ENCODE results near the gene CFAP251.

Gene CFAP251

DNA sequence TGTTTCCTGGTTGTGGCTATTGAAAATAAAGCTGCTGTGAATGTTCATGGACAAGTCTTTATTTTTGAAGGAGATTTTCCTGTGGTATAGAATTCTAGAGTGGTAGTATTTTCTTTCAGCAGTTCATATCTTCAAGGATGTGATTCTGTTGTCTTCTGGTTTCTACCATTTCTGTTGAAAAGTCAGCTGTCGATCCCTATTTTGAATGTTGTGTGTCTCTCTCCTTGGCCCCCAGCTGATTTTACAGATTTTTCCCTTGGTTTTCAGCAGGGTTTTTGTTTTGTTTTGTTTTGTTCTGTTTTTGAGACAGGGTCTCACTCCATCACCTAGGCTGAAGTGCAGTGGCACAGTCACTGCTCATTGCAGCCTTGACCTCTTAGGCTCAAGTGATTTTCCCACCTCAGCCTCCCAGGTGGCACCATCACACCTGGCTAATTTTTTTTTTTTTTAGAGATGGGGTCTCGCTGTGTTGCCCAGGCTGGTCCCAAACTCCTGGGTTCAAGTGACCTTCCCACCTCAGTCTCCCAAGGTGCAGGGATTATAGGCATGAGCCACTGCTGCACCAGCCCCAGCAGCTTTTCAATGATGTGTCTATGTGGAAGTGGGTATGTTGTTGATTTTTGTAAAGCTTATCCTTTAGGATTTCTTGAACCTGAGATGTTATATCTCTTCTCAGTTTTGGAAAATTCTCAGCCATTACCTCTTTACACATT lies 28.1 kb downstream of the CFAP251 start:
- DNase-seq, result no peak

DNA sequence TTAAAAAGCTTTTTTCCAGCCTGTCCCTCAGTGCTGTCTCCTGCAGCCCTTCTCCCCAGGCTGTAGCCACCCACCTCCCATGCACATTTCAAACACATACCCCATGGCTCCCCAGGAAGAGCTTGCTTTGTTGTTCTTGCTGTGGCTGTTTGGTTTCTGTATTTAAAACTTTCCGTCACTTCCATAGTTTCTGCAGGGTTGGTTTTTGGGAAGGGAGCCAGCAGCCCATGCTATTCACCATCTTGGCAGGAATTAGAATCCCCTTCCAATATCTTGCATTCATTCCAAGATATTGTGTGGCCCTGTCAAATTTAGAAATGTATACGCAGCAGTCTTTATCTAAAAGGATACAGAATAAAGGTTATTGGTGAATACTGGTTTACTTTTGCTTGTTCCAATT lies 29.6 kb downstream of the CFAP251 start:
- DNase-seq, result no peak

DNA sequence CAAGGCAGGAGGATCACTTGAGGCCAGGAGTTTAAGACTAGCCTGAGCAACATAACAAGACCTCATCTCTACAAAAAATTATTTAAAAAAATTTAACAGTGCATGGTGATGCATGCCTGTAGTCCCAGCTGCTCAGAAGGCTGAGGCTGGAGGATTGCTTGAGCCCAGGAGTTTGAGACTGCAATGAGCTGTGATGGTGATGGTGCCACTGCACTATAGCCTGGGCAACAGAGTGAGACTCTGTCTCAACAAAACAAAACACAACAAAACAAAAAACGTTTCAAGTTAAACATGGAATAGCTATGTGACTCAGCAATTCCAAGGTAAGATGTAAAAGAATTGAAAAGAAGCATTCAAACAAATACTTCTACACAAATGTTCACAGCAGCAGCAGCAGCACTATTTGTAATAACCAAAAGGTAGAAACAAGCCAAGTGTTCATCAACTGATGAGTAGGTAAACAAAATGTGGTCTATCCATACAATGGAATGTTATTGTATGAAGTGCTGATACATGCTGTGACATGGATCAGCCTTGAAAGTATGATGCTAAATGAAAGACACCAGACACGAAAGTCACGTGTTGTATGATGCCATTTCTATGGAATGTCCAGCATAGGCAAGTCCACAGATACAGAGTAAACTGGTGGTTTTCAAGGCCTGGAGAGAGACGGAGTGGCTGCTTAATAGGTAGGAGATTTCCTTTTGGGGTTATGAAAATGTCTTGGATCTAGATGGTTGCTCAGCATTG lies 31.4 kb downstream of the CFAP251 start:
- DNase-seq, result no peak

DNA sequence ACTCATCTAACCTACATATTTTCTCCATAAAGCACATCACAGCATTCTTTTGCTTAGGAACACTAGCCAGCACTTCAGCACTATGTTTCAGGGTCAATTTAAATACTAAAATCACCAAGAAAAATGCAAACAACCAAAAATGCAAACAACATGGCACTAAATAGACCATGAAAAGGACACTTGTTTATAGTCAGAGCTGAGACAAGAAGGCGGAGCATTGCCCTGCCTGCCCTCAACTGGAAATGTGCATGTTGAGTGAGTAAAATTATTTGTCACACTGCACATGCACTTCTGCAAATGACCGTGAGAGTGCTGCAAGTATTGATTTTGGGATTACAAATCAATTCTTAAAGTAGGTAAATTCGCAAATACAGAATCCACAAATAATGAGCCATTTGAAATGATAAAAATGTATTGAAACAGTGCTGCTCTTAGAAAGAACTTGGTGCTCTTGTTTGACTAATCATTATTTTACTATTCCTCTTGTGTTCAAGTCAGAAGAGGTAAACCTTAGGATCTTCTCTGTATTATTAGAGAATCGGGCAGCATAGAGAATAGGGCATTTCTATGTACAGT lies 34.8 kb downstream of the CFAP251 start:
- no peak for DNase-seq

DNA sequence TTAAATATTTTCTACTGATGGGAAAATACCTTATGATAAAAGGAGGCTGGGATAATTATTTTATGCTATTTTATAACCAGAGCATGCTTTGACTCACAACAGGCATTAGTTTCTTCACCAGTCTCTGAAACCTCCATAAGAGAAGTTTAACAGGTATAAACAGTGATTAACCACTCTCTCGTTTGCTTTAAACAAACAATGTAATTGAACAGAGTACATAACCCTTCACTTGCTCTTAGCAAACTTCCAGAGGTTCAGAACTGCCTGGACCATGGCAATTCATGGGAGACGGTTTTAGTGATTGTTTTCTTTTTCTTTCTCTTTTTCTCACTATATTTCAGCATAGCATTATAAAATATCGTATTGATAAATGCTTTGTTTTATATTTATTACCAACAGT lies 35.3 kb downstream of the CFAP251 start:
- no peak for DNase-seq

DNA sequence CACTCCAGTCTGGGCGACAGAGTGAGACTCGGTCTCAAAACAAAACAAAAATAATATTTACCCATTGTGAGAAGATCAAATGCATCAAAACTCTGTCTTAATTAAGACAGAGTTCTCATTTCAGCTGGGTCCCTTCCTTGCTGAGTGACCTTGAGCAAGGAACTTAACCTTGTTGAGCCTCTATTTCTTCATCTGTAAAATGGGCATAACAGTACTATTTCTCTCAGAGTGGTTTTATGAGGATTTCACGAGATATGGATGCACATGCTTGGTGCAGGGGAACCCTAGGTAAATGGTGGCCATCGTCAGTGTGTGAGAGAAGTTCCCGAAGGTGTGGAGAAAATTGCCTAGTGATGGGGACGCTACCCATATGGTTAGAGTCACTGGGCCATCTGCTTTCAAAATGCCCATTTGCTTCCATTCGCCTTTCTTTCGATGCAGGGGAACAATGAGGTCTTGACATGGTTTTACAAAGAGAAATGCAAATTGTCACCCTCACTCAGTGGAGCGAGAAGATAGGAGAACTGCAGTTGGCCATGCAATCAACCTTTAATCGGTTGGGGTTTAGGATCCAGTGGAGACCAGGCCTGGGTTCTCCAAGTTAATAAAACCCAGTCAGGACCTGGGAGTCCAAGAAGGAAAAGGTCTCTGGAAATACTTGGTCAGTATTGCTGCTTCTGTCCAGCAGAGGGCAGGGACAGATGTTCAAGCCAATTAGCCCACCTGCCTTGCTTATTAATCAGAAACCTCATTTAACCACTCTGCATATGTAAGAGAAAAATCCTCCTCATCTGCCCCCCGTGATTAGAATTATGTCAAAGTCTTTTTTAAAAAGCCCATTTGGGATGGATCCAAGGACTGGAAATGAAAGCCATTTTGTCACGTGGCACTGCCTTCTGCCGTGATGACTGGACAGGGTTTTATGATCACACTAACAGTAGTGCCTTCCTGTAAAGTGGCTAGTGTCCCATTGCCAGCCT lies 37.2 kb downstream of the CFAP251 start:
- DNase-seq, result peak in 1 of 56 donors; percentile 17

DNA sequence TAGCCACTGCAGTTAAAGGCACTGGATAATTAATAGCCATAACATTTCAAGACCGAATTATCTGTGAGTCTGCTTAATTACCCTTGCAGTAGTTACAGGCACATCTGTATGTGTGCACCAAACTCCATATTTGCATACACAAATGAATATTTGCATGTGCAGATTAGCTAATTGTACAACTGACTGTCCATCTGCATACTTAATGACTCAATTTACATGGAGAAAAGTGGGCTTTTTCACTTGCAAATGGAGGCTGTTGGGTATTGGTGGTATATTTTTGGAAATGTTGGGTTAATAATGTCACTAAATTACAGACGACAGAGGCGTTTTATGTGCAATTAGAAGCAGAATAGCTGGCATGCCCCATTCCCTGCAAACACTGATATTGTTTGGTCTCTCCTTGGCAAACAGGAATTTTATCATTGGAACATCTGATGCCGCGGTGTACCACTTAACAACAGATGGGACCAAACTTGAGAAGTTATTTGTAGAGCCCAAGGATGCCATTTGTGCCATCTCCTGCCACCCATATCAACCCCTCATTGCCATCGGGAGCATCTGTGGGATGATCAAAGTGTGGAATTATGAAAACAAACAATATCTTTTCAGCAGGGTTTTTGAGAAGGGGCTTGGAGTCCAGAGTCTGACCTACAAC lies 39.6 kb downstream of the CFAP251 start:
- no peak for DNase-seq

DNA sequence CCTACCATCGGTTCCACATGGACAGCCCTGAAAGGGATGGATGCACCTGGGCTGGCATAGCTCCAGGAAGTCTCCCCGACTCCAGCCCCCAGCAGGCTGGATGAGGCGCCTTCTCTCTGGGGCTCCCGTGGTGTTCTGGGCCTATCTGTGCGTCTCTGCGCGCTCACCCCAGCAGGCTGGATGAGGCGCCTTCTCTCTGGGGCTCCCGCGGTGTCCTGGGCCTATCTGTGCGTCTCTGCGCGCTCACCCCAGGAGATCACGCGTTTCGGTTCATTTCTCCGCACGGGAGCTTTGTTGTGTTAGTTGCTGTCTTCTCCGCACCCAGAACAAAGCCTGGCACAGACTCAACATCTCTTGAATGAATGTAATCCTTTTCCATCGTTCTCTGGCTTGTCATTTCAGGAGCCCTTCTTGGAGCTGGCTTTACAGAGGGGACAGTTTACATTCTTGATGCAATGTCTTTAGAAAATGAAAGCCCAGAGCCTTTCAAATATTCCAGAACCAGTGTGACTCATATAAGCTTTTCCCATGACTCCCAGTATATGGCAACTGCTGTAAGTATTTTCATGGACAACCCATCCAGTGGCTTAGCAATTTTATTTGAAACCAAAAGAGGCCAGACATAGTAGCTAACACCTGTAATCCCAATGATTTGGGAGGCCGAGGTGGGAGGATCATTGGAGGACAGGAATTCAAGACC lies 40.3 kb downstream of the CFAP251 start:
- peak in 1 of 56 donors; percentile 13 for DNase-seq

DNA sequence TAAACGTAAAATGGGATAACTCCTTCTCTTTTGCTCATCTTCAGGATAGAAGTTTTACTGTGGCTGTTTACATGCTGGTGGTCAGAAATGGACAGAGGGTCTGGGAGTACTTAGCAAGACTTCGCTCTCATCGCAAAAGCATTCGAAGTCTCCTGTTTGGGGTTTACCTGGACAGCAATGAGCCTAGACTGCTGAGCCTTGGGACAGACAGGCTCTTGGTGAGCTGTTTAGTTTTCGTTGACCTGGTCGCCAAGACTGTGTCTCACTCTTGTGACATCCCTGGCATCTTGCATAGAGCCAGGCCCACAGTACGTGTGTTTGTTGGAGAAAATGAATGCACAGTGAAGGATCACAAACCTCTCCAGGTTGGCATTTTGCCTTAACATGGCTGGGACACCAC lies 42.1 kb downstream of the CFAP251 start:
- no peak for DNase-seq

DNA sequence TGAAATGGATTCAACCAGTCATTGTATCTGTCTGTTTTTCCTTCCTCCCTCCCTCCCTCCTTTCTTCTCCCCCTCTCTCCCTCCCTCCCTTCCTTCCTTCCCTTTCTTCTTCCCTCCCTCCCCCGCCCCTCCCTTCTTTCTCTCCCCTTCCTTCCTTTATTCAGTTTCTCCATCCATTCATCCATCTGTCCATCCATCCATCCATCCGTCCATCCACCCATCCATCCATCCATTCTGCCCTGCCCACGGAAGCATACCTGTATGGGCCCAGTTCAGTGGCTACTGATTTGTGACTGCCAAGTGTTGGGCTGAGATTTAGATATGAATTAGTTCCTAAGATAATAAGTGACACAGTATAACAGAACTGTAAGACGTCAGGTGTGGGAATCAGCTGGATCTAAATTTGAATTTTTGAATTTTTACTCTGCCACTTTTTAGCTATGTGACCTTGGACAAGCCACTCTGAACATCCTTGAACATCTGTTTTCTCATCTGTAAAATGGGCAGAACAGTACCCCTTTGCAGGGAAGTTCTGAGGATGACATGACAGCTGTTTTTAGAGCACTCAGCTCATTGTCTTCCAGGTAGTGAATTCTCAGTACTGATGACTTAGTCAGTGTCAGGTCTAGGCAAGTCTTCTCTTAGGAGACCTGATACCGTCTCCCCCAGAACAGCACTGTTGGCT lies 42.9 kb downstream of the CFAP251 start:
- no peak for DNase-seq

DNA sequence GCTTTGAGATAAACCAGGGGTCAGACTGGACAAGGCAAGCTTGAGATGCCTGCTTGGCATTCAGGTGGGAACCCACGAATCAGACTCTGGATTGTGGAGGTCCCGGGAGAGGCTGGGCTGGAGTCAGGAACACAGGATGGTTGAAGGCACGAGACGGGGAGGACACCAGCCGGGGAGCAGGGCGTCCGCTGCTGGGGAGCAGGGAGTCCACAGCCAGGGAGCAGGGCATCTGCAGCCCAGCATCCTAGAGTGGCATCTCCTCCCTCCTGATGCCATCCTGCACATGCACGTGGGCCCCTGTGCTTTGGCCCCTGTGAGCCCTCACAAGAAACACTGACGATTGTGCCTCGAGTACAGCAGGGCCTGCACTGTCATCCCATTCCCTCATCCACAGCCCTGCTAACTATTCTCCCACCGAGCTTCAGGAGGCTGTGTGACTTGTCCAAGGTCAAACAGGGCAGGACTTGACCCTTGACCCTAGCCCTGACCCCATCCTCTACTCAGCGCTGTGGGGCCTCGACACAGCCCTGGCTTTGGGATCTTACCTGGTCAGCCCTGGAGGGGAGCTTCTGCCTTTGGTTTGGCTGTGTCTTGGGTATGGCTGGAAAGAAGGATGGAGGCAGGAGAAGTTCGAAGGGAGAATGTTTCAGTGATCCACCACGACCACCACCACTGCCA lies 45.1 kb downstream of the CFAP251 start:
- no peak for DNase-seq

DNA sequence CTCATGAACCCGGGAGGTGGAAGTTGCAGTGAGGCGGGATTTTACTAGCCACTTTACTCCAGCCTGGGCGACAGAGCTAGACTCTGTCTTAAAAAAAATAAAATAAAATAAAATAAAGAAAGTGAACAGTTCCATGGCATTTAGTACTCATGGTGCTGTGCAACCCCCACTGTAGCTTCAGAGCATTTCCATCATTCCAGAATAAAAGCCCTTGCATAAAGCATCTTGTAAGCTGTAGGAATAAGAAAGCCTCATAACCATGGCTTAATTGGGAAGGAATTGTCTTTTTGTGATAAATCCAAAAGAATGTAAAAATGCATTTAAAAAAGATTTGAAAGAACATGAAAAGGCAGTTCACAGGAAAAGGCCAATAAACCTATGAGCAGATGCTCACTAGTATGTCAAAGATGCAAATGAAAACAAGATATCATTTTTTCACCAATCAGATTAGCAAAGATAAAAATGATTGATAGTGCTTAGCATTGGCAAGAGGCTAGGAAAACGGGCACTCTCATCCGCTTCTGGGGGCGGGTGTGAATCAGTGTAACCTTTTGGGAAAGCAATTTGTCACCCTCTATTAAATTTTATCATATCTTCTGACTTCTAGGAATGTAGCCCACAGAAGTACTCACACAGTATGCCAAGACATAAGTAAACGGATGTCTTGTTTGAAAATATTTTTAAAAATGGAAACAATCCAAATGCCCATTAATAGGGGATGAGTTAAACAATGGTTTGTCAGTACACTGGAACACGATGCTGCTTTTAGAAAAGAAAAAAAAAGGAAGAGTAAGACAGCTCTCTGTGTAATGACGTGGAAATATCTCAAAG lies 46.6 kb downstream of the CFAP251 start:
- no peak for DNase-seq

DNA sequence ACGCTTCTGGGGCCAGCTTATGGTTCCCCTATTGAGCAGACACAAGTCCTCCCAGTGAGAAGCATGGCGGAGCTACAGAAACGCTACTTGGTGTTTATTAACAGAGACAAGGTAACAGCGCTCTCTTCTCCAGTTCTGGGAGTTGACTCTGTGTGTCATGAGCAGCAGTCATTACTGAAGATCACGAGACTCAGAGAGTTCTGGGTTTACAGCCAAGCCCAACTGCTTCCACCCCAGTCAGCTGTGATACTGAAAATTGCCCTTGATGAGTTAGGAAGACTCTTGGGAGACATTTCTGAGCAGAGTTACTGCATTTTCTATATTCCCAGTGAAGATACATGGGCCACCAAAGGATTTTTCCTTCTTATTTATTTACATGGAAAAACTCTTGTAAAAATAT lies 48.6 kb downstream of the CFAP251 start:
- DNase-seq, result no peak

DNA sequence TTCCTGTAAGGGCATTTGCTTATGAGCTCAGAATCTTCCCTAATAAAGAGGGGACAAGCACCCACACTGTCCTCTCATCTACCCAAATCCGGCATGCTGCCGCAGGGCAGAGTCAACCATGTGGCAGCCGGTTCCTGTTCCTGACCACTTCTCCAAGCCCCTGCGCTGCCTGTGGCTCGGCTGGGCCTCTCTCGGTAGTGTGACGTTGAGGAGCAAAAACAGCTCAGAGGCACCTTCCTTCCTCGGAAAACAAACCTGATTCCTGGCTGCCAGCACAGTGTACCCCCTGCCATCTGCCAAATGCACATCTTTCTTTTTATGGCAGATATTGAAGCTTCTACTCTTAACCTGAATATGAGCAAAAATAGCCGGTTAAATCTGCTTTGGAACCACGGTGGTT lies 50.5 kb downstream of the CFAP251 start:
- peak in 22 of 56 donors; percentile 1 to 50 (median 14) for DNase-seq

DNA sequence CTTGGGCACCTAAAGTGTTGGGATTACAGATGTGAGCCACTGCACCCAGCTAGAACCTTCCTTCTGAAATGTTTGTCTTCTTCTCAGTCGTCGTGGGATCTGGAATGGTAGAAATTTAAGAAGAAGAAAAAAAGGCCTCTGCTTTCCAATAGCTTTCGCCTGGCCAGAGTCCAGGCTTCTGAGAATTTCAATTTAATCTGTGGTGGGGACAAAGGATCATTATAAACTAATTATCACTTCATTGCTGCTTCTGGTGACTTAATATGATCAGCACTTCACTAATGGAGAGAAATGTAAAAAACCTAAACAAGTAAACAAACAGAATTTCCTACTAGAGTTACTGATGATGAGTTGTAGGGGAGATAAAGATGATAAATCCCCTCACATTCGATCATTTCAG lies 51.3 kb downstream of the CFAP251 start:
- no peak for DNase-seq

DNA sequence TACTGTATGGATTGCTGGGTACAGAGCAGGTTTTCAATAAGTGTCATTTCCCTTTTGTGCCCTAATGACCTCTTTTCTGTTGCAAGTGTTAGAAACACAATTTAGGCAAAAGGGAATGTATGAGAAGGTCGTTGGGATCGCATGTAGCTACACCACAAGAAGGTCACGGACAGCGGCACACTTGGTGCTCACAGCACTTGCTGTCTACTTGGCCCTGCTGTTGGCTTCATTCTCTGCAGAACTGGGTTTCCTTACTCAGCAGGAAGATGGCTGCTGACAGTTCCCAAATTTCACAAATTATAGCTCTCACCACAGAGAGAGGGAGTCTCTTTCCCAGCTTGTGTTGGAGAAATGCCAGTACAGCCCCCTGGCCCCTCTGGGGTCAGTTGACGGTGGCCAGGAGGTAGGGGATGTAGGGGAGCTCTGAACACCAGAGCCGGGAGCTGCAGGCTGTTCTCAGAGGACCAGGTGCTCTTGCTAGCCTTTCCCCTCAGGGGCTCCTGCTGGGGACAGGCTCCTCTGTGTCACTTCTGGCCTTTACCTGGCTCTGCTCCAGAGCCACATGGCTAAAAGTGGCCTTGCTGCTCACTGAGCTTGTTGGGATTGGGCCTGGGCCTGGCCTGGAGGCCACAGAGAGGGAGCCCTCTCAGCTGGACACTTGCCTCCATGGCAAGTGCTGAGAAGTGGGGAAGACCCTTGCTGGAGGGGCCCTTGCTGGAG lies 52.3 kb downstream of the CFAP251 start:
- no peak for DNase-seq
